GOT3 (cell line): ENCODE measurements around the gene APOBEC3A.
A peak's percentile ranks its signal among the peaks of the same experiment; 100 is the strongest.
"Not testable (repeated sequence)": the region's sequence is repeated elsewhere in the genome, so short reads cannot be mapped to it uniquely, and the experiment has no call there.

Source experiments
- DNase-seq: peaks from one replicate; lab custom pipeline; 2025; ENCODE audit warnings: mixed read lengths; lab: John Stamatoyannopoulos, UW

APOBEC3A gene

DNA sequence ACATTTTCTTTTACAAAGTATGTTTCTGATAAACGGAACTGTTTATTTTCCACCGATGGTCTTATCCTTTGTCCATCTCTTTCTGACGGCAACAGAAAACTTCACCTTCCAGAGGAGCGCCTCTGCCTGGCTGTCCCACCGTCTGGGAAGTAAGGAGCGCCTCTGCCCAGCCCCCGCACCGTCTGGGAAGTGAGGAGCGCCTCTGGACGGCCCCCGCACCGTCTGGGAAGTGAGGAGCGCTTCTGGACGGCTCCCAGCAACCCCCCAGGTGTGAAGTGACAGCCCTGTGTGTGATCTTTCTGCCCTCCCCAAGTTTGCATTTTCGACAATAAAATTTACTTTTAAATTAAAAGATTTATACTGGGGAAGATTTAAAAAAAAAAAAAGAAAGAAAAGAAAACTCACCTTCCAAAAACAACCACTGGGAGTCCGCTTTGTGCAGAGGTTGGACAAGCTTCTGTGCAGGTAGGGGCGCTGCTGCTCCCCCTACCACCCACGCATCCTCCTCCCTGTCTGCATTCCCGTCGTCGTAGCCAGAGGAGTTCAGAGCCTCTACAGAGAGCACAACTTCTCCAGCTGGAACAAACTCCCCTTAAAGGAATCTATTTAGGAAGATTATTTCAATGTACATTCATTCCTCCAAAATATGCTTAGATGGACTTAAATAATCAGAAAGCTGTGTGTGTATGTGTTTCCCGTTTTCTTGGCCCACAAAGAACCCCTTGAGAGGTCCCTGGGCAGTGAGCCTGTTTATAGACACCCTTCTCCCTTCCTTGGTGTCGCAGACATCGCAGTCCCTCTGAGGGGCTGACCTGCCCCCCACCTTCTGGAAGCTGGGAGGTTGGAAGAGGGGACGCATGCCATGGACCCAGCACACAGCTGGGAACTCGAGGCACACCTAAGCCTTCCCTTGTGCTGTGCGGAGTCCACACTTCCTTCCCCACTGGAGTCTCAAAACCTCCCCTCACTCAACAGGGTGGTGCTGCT, 23.9 kb downstream of the APOBEC3A start:
- no peak for DNase-seq

DNA sequence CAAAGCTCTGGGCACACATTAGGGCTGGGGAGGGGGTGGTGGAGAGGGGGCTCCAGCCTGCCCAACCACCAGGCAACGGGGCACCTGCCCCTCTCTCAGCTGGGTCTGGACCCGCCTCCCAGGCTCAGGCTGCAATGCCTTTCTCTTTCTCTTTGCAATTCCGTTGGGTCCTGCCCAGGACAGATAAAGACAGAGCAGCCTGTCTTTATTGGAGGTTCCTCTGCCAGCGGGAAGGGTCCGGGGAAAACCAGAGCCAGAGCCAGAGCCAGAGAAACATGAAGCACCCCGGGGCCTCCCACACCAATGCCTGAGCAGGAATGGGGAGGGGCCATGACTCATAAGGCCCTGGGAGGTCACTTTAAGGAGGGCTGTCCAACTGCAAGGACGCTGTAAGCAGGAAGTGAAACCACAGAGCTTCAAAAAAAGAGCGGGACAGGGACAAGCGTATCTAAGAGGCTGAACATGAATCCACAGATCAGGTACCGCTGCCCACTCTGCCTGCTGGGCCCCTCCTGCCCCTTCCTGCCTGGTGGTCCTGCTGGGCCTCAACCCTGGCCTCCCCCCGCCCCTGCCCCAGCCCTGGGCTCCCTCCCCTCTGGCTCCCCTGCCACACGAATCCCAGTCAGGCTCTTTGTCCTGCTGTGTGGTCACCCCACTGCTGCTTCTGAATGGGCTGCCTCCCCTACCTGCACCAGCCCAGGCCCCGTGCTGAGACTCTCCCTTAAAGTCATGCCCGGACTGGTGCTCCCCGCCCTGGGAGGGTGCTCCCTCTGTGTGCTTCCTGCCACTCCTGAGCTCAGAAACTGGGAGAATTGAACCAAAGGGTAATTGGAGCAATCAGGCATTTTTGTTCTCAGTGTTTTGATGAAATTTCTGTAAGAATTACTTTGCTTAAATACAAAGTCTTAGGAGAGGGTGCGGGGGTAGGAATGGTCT, 24.9 kb downstream of the APOBEC3A start, which contains the start of gene APOBEC3B:
Gene APOBEC3B, plus strand, starts transcription at position 356 of the 936 bp plus-strand sequence. Its CDS starts 107 bp downstream, at position 463.
- DNase-seq, result peak; percentile 41

DNA sequence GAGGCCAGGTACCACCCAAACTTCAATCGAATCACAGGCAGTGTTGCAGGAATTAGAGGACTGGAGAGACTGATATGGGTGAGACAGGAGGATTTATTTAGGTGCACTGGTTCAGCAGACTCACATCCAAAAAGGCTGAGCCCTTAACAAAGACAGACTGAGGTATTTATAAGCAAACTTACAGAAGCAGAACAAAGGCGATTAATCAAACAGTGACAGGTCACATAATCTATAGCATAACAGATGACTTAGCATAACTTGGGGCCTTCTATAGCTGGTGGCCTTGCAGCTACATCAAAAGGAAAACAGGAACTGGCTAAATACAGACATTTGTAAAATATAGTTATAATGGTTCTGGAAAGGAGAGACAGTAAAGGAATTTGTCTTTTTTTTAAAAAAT, 26.8 kb downstream of the APOBEC3A start:
- DNase-seq, result no peak

DNA sequence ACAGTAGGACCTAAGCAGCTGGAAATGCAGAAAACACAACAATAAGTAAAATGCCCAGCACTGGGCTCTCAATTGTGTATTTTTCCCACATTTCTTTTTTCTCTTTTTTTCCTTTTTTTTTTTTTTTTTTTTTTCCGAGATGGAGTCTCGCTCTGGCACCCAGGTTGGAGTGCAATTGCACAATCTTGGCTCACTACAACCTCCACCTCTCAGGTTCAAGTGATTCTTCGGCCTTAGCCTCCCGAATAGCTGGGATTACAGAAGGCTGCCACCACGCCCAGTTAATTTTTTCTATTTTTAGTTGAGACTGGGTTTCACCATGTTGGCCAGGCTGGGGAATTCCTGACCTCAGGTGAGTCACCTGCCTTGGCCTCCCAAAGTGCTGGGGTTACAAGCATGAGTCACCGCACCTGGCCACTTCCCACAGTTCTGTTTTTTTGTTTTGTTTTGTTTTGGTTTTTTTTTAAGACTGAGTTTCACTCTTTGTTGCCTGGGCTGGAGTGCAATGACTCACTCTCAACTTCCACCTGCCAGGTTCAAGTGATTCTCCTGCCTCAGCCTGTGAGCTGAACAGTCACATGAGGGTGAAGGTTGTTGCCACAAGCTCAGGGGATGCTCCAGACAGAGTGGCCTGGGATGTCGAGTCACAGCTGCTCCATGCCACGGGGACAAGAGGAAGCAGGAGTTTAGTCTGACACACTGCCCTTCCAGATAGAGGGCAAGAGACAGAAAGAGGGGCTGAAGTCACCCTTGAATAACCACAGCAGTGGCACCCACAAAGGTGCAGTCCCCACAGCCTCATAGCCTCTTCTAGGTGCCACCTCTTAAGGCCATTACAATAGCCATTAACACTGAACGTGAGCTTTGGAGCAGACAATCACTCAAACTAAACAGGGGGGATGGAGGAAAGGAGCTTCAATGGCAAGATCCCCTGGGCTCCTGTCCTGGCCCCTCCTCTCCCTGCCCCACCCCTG, 27.7 kb downstream of the APOBEC3A start:
- DNase-seq, result not testable (repeated sequence)

DNA sequence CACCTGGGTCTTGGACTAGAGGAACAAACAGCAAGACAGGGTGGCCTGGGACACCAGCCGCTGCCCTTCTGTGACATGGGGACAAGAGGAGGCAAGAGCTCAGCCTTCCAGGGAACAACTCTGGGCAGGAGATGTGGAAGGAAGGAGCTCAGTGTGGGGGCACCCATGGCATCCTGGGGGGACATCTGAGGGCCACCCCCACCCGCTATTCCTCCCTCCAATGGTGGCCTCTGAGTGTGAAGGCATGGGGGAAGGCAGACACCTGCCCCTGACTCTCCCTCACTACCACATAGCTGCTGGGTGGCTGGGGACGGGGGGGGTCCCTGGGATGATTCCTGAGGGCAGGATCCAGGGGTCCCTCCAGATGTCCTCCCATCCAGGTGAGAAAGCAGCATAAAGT, 29.2 kb downstream of the APOBEC3A start:
- no peak for DNase-seq

DNA sequence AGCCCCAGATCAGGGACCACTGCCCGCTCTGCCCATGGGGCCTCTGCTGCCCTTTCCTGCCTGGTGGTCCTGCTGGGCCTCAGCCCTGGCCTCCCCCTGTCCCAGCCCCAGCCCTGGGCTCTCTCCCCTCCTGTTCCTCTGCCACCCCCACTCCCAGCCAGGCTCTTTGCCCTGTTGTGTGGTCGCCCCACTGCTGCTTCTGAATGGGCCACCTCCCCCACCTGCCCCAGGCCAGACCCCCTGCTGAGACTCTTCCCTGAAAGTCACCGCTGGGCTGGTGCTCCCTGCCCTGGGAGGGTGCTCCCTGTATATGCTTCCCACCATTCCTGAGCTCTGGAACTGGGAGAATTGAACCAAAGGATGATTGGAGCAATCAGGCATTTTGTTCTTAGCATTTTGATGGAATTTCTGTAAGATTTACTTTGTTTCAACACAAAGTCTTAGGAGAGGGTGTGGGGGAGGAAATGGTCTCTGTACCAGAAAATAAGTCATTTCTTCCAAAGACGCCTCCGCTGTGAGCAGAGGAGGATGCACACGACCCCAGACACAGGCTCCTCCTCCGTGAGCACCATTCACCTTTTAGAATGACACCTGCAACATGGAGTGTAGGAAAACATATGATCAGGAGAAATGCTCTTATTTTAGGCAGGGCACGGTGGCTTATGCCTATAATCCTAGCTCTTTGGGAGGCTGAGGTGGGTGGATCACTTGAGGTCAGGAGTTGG, 29.9 kb downstream of the APOBEC3A start:
- DNase-seq, result no peak

DNA sequence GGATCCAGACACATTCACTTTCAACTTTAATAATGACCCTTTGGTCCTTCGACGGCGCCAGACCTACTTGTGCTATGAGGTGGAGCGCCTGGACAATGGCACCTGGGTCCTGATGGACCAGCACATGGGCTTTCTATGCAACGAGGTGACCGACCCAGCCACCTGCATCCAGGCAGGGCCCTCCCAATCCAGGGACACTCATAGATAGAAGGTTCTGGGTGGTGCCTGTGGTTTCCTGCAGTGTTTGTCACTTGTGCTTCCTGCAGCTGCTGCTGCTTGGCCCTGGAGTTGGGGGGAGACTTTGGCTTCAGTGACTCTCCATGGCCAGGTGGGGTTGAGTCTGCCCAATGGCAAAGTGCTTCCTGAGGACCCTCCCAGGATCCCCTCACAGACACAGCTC, 32.1 kb downstream of the APOBEC3A start:
- no peak for DNase-seq

DNA sequence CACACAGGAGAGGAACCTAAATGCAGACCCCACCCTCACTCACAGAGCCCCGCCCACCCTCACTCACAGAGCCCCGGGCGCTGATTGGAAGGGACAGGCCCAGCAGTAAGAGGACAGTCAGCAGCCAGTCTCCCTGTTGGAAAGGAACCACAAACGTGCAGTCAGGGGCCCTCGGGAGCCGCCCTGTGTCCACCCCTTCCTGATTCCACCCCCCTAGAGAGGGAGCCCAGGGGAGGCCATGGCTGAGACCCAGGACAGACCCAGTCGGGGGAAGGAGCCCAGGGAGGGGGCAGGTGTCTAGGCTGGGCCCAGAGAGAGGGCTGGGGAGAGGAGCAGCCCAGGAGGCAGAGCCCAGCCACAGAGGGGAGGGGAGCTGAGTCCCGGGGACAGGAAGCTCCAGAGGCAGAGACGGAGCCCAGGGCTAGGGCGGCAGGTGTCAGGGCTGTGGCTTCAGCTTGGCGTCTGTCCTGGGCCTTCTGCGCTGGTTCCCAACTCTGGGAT, 35.5 kb downstream of the APOBEC3A start:
- not testable (repeated sequence) for DNase-seq

DNA sequence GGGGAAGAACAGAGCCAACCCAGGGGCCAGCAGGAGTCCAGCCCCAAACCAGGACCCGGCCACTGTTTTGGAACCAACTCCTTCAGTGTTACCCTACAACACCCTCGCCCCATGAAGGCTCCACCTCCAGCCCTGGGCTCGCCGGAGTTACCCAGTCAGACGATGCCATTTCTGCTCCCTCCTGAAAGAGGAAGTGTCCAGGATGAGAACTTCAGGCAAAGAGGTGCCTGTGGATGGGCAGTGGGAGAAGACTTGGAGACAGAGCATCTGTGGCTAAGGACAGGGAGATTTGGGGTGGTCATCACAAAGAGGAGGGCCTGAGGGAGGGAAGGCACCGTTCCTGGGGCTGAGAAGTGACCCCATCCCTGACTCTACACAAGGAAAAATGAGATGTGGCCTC, 38.7 kb downstream of the APOBEC3A start:
- DNase-seq, result no peak

DNA sequence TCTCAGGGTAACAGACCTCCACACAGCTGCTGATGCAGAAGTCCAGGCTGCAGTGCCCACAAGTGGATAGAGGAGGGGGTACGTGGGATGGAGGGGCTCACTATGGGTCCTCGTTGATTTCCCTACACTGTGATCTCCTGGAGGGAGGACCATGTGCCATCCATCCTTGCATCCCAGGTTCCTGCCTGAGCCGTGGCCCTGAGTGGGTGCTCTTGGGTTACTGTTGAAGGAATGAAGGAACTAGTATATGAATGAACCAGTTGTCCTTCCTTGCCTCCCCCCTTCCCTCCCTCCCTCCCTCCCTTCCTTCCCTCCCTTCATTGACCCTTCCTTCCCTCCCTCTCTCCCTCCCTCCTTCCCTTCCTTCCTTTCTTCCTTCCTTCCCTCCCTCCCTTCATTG, 40.1 kb downstream of the APOBEC3A start:
- no peak for DNase-seq

DNA sequence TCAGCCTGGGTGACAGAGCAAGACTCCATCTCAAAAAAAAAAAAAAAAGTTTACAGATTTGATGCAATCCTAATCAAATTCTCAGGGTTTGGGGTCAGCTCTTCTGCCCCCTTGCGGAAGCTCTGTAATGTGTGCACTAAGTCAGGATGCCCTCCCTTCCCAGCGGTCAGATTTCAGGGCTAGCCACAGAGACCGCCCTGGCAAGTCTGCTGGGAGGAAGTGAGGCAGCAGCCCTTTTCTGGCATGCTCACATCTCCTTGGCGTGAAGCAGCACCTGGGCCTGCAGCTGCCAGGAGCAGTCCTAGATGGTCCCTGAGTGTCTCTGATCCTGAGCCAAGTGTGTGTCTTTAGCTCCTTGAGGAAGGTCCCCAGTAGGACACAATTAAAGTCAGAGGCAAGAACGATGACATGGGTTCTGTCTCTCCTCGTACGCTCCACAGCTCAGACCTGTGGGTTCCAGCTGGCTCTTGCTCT, 45.8 kb downstream of the APOBEC3A start:
- peak; percentile 60 for DNase-seq

DNA sequence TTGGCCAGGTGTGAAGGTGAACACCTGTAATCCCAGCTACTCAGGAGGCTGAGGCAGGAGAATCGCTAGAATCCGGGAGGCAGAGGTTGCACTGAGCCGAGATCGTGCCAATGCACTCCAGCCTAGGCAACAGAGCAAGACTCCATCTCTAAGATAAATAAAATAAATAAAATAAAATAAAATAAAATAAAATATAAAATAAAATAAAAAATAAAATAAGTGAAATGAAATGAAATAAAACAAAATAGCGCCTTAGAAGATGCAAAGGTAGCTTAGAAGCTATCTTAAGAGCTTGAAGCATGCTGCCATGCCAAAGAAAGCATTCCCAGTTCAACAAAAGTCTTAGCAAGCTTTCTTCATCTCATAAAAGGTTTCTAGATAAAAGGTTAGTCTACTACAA, 49.8 kb downstream of the APOBEC3A start:
- no peak for DNase-seq

DNA sequence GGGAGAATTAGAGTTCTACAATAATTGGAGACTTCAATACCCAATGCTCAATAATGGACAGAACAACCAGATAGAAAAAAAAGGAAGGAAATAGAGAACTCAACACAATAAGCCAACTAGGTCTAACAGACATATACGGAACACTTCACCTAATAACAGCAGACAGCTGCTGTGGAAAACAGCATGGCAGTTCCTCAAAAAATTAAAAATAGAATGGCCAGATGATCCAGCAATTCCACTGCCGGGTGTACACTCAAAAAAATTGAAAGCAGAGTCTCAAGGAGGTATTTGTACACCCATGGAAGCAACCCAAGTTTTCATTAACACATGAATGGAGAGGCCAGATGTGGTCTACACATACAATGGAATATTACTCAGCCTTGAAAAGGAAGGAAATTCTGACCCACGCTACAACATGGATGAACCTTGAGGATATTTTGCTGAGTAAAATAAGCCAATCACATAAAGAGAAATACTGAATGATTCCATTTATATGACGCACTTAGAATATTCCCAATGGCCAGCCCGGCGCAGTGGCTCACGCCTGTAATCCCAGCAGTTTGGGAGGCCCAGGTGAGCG, 51.0 kb downstream of the APOBEC3A start:
- not testable (repeated sequence) for DNase-seq

DNA sequence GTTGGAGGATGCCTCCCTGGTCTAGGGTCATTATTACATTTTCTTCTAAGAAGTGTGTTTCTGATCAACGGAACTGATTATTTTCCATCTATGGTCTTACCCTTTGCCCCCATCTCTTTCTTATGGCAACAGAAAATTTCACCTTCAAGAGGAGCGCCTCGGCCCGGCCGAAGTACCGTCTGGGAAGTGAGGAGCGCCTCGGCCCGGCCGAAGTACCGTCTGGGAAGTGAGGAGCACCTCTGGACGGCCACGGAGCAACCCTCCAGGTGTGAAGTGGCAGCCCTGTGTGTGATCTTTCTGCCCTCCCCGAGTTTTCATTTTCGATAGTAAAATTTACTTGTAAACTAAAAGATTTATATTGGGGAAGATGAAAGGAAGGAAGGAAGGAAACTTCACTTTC, 53.5 kb downstream of the APOBEC3A start:
- DNase-seq, result no peak
